GM18507 (cell line): Measurements from ENCODE around the gene FAM50A.
"Not testable (repeated sequence)": the region's sequence is repeated elsewhere in the genome, so short reads cannot be mapped to it uniquely, and the experiment has no call there.

Source experiments
- DNase-seq: peaks from one replicate; pipeline ENCODE4 v3.0.0; 2011; ENCODE audit warnings: low read depth; ENCODE audit not compliant: insufficient read length; ENCODE audit errors: extremely low spot score
- FAIRE-seq: peaks from 2 replicates; lab custom pipeline; 2011; peaks lifted over from hg19 to GRCh38; lab: Jason Lieb, UNC

The FAM50A gene

GRCh38 chrX:154496591-154497137 is 52.7 kb downstream of the FAM50A start:
- not testable (repeated sequence) for DNase-seq, FAIRE-seq
